Hepatocyte (in vitro differentiated cells): ENCODE data around the gene EFNB2. TPM values are rescaled to one million over a fixed set of nuclear protein-coding genes. Genes with fewer than 3 reads are reported as not detected.
A peak's percentile ranks its signal among the peaks of the same experiment; 100 is the strongest.

ENCODE experiments used
- DNase-seq: peaks from one replicate; pipeline ENCODE4 v3.0.0-alpha.2; 2016; ENCODE audit warnings: low spot score
- H2AFZ ChIP-seq: fragments of 200-600 bp; sonication (generic); 2 replicates; pipeline ENCODE4 v1.6.0; 2016; ENCODE audit warnings: antibody characterized with exemption, mild to moderate bottlenecking
- H3K27ac ChIP-seq: fragments of 200-600 bp; sonication (generic); 2 replicates; pipeline ENCODE4 v1.5.1; 2016; ENCODE audit warnings: mild to moderate bottlenecking
- H3K27me3 ChIP-seq: fragments of 200-600 bp; sonication (generic); 2 replicates; pipeline ENCODE4 v1.6.1; 2016
- H3K36me3 ChIP-seq: fragments of 200-600 bp; sonication (generic); replicated peaks from 2 replicates; pipeline ENCODE4 v1.5.1; 2016; ENCODE audit warnings: low read depth; ENCODE audit not compliant: insufficient read depth
- H3K4me1 ChIP-seq: fragments of 200-600 bp; sonication (generic); 2 replicates; pipeline ENCODE4 v1.5.1; 2016; ENCODE audit warnings: mild to moderate bottlenecking, moderate library complexity; ENCODE audit not compliant: insufficient read depth
- H3K4me2 ChIP-seq: fragments of 200-600 bp; sonication (generic); 2 replicates; pipeline ENCODE4 v1.6.0; 2016
- H3K4me3 ChIP-seq: fragments of 200-600 bp; sonication (generic); 2 replicates; pipeline ENCODE4 v1.5.1; 2016; ENCODE audit warnings: mild to moderate bottlenecking
- H3K79me2 ChIP-seq: fragments of 200-600 bp; sonication (generic); 2 replicates; pipeline ENCODE4 v1.6.0; 2017; ENCODE audit warnings: mild to moderate bottlenecking
- H3K9me2 ChIP-seq: fragments of 200-600 bp; sonication (generic); replicated peaks from 2 replicates; pipeline ENCODE4 v1.6.0; 2017; ENCODE audit warnings: mild to moderate bottlenecking; ENCODE audit not compliant: insufficient read depth
- H3K9me3 ChIP-seq: fragments of 200-600 bp; sonication (generic); 2 replicates; pipeline ENCODE4 v1.5.1; 2016; ENCODE audit warnings: low read depth, mild to moderate bottlenecking
- H4K20me1 ChIP-seq: fragments of 200-600 bp; sonication (generic); 2 replicates; pipeline ENCODE4 v1.6.0; 2016; ENCODE audit warnings: mild to moderate bottlenecking; ENCODE audit not compliant: insufficient read depth, poor library complexity, severe bottlenecking
- CTCF ChIP-seq: fragments of 200-600 bp; sonication (generic); IDR thresholded peaks from 2 replicates; pipeline ENCODE4 v1.5.1; 2016; ENCODE audit warnings: antibody characterized with exemption, mild to moderate bottlenecking; ENCODE audit not compliant: poor library complexity
- EZH2 ChIP-seq: fragments of 200-600 bp; sonication (generic); IDR thresholded peaks from 2 replicates; pipeline ENCODE4 v1.6.1; 2016; ENCODE audit warnings: antibody characterized with exemption, mild to moderate bottlenecking, borderline replicate concordance
- EZH2phosphoT487 ChIP-seq: fragments of 200-600 bp; sonication (generic); IDR thresholded peaks from one replicate; pipeline ENCODE4 v1.6.1; 2018; ENCODE audit warnings: antibody characterized with exemption, mild to moderate bottlenecking, low read depth, moderate library complexity; ENCODE audit not compliant: unreplicated experiment, severe bottlenecking
- WGBS: methylation state at CpG from one replicate; pipeline ENCODE4 v1.1.6; 2016; ENCODE audit warnings: low lambda C conversion rate; ENCODE audit errors: missing lambda C conversion rate; 5-methylcytosine and 5-hydroxymethylcytosine counted together
- polyA plus RNA-seq: library from polyadenylated mRNA; unstranded; fragments of >200 nt; fragmentation: Nextera tagmentation; extraction: Ambion mirVana; gene quantifications from 2 replicates; pipeline ENCODE4 v1.2.1, GENCODE V29; 2016
- total RNA-seq: library from RNA; depleted of rRNA; stranded (reverse); fragments of >200 nt; gene quantifications from 2 replicates; pipeline ENCODE4 v1.2.3, GENCODE V29; 2014

EFNB2 gene
- total and polyA plus RNA-seq, 2 experiments from 2014 or later, result 62.4 to 63.3 TPM

DNA sequence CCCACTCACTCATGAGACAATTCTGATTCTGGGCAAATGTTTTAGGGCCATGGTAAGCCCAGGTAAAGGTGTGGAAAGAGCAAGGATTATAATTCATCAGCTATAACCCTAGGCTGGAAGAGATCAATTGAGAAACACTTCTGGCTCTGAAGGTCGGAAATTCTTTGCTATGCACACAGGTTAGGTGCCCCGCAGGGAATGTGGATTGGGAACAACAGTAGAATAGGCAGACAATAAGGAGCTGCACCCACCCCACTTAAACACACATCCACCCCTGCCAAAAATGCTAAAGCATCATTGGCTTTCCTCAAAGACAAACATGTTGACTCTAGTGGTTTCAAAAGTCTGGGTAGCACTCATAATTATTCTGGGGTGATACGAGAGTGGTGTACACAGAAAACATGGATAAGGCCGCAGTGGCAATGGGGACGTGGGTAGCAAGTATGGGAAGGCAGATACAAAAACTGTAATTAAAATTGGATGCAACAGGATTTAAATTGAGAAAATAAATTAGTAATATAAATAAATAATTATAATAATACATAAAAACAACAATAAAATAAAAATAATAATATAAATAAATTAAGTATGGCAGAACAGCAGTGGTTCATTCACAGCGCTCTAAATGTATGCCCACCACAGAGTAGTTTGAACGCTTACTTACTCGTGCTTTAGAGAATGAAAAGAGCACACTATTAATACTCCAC lies 8.6 kb downstream of the EFNB2 start:
- peaks cover 73% of the 10 kb centered on the region for H3K4me1 ChIP-seq
- TF ChIP-seq CTCF (no peak), EZH2phosphoT487 (no peak), EZH2 (no peak)
- no peaks in the 10 kb centered on the region for H3K36me3 ChIP-seq

DNA sequence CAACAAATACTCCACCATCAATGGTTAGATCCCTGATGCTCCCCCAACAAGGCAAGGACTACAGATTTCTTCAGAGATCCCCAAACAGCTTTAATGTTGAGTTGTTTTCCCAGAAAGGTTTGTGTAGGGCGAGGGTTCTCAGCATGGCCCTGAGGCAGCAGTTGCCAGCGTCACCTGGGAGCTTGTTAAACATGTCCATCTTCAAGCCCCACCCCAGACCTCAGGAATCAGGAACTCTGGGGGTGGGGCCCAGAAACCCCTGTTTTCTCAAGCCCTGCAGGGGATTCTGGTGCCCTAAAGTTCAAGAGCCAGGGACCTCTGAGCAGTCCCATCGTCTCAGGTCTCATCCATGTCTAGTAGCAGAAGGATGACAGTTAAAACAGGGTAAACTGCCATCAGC lies 9.6 kb downstream of the EFNB2 start:
- no peak for TF ChIP-seq EZH2phosphoT487
- no peak for TF ChIP-seq CTCF
- no peak for TF ChIP-seq EZH2
- Histone ChIP-seq H3K4me2 (peak overlapping the region; percentile 71), H3K27me3 (no peaks in the 10 kb centered on the region), H3K4me1 (peaks cover 73% of the 10 kb centered on the region), H3K9me3 (no peaks in the 10 kb centered on the region), H3K79me2 (peaks cover 100% of the 10 kb centered on the region), H3K9me2 (no peaks in the 10 kb centered on the region), H3K27ac (peak overlapping the region; percentile 38), H2AFZ (no peak overlapping the region), H3K4me3 (no peak overlapping the region), H4K20me1 (peaks cover 38% of the 10 kb centered on the region), H3K36me3 (no peaks in the 10 kb centered on the region)
- 74% methylated on average over 3 of the region's 3 CpGs for WGBS
- DNase-seq, result no peak

More for the DNA sequence above, 8.6 kb downstream of the EFNB2 start:
- peaks cover 100% of the 10 kb centered on the region for H3K79me2 ChIP-seq
- no peaks in the 10 kb centered on the region for H3K9me3 ChIP-seq
- H2AFZ ChIP-seq, result no peak overlapping the region
- WGBS, result 80% methylated on average over 8 of the region's 8 CpGs
- H3K9me2 ChIP-seq, result no peaks in the 10 kb centered on the region
- H3K4me2 ChIP-seq, result peak overlapping the region; percentile 71
- H3K4me3 ChIP-seq, result no peak overlapping the region
- no peak for DNase-seq
- peaks cover 42% of the 10 kb centered on the region for H4K20me1 ChIP-seq
- peak overlapping the region; percentile 79 for H3K27ac ChIP-seq
- no peaks in the 10 kb centered on the region for H3K27me3 ChIP-seq

DNA sequence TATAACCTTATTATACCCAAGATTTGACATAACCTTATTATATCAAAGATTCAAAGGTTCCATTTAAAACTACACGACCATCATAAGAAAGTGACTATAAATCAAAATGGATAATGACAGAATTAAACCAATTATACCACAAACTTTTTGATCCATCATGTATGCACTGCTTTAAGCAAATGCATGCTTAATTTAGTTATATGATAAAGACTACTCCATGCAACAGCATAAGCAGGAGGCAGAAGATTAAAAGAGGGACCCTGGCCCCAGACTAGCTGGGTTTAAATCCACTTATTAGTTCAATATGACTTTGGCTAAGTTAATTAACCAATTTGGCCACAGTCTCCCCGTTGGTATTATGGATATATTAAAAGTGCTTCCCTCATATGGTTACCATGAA lies 11.4 kb downstream of the EFNB2 start:
- Histone ChIP-seq H2AFZ (no peak overlapping the region), H3K4me2 (peak overlapping the region; percentile 8), H3K9me3 (no peaks in the 10 kb centered on the region), H3K9me2 (no peaks in the 10 kb centered on the region), H3K4me1 (peaks cover 67% of the 10 kb centered on the region), H3K27ac (no peak overlapping the region), H3K79me2 (peaks cover 99% of the 10 kb centered on the region), H4K20me1 (peaks cover 36% of the 10 kb centered on the region), H3K36me3 (no peaks in the 10 kb centered on the region), H3K27me3 (no peaks in the 10 kb centered on the region), H3K4me3 (no peak overlapping the region)
- WGBS, result 61% methylated on average over 2 of the region's 2 CpGs
- no peak for DNase-seq
- no peak for TF ChIP-seq CTCF
- TF ChIP-seq EZH2phosphoT487, result no peak
- TF ChIP-seq EZH2, result no peak
